H9 (cell line): ENCODE measurements around the gene PLS3. TPM values are rescaled to one million over a fixed set of nuclear protein-coding genes. Genes with fewer than 3 reads are reported as not detected.
A peak's percentile ranks its signal among the peaks of the same experiment; 100 is the strongest.

ENCODE experiments used
- DNase-seq: peaks from one replicate; pipeline ENCODE4 v3.0.0-alpha.2; 2017
- H2AFZ ChIP-seq: one replicate; pipeline ENCODE4 v1.6.1; 2013; ENCODE audit warnings: mild to moderate bottlenecking, low read length, control low read depth, moderate library complexity
- H2AK5ac ChIP-seq: 2 replicates; pipeline ENCODE4 v1.6.1; 2013; ENCODE audit warnings: low read length, control low read depth, mixed read lengths; ENCODE audit not compliant: insufficient read length
- H2BK120ac ChIP-seq: one replicate; pipeline ENCODE4 v1.6.1; 2013; ENCODE audit warnings: low read depth, mild to moderate bottlenecking, low read length, control low read depth, inconsistent platforms; ENCODE audit not compliant: poor library complexity, severe bottlenecking
- H2BK12ac ChIP-seq: 2 replicates; pipeline ENCODE4 v1.6.1; 2013; ENCODE audit warnings: low read length, control low read depth, mixed read lengths, low read depth; ENCODE audit not compliant: insufficient read length
- H2BK15ac ChIP-seq: 2 replicates; pipeline ENCODE4 v1.6.1; 2013; ENCODE audit warnings: low read depth, low read length, control low read depth
- H2BK20ac ChIP-seq: one replicate; pipeline ENCODE4 v1.6.1; 2013; ENCODE audit warnings: low read depth, mild to moderate bottlenecking, low read length, control low read depth, inconsistent platforms; ENCODE audit not compliant: poor library complexity, severe bottlenecking
- H2BK5ac ChIP-seq: 2 replicates; pipeline ENCODE4 v1.6.1; 2013; ENCODE audit warnings: low read length, control low read depth, mixed read lengths; ENCODE audit not compliant: insufficient read length
- H3K14ac ChIP-seq: 2 replicates; pipeline ENCODE4 v1.6.1; 2013; ENCODE audit warnings: low read length, control low read depth; ENCODE audit not compliant: insufficient read depth
- H3K18ac ChIP-seq: 2 replicates; pipeline ENCODE4 v1.6.1; 2013; ENCODE audit warnings: low read depth, mild to moderate bottlenecking, mixed read lengths, low read length, control low read depth; ENCODE audit not compliant: insufficient read length
- H3K23ac ChIP-seq: 2 replicates; pipeline ENCODE4 v1.6.1; 2013; ENCODE audit warnings: low read length, control low read depth, mixed read lengths, low read depth; ENCODE audit not compliant: insufficient read length
- H3K23me2 ChIP-seq: 2 replicates; pipeline ENCODE4 v1.6.1; 2013; ENCODE audit warnings: low read depth, mild to moderate bottlenecking, mixed read lengths, low read length, control low read depth; ENCODE audit not compliant: insufficient read length, poor library complexity, severe bottlenecking
- H3K27ac ChIP-seq: 2 replicates; pipeline ENCODE4 v1.5.1; 2013; ENCODE audit warnings: low read length, control low read depth, mixed read lengths, low read depth; ENCODE audit not compliant: insufficient read length
- H3K27me3 ChIP-seq: 2 replicates; pipeline ENCODE4 v1.6.1; 2013; ENCODE audit warnings: low read length, control low read depth, inconsistent platforms; ENCODE audit not compliant: insufficient read depth
- H3K4ac ChIP-seq: 2 replicates; pipeline ENCODE4 v1.6.1; 2013; ENCODE audit warnings: low read depth, mild to moderate bottlenecking, control low read depth, inconsistent platforms, low read length, moderate library complexity
- H3K4me1 ChIP-seq: 2 replicates; pipeline ENCODE4 v1.6.1; 2013; ENCODE audit warnings: low read length, control low read depth, inconsistent platforms; ENCODE audit not compliant: insufficient read depth
- H3K4me2 ChIP-seq: 2 replicates; pipeline ENCODE4 v1.6.1; 2013; ENCODE audit warnings: low read length, control low read depth, mixed read lengths; ENCODE audit not compliant: insufficient read length, insufficient read depth
- H3K56ac ChIP-seq: 2 replicates; pipeline ENCODE4 v1.6.1; 2013; ENCODE audit warnings: low read depth, mild to moderate bottlenecking, mixed read lengths, low read length, control low read depth; ENCODE audit not compliant: insufficient read length
- H3K79me1 ChIP-seq: 2 replicates; pipeline ENCODE4 v1.6.1; 2013; ENCODE audit warnings: low read depth, mild to moderate bottlenecking, moderate library complexity, low read length, control low read depth, inconsistent platforms; ENCODE audit not compliant: insufficient read depth, poor library complexity, severe bottlenecking
- H3K79me2 ChIP-seq: 2 replicates; pipeline ENCODE4 v1.6.1; 2013; ENCODE audit warnings: low read length, control low read depth, inconsistent platforms; ENCODE audit not compliant: insufficient read depth
- H3K9ac ChIP-seq: 2 replicates; pipeline ENCODE4 v1.6.1; 2013; ENCODE audit warnings: low read length, control low read depth, mixed read lengths; ENCODE audit not compliant: insufficient read length; ENCODE audit errors: extremely low read depth
- H3K9me3 ChIP-seq: one replicate; pipeline ENCODE4 v1.6.1; 2013; ENCODE audit warnings: low read depth, low read length, inconsistent platforms; ENCODE audit not compliant: control insufficient read depth
- H3T11ph ChIP-seq: one replicate; pipeline ENCODE4 v1.6.1; 2013; ENCODE audit warnings: mild to moderate bottlenecking, low read length, control low read depth, inconsistent platforms
- H4K20me1 ChIP-seq: one replicate; pipeline ENCODE4 v1.6.1; 2013; ENCODE audit not compliant: control insufficient read depth, insufficient read length, insufficient read depth
- H4K5ac ChIP-seq: 2 replicates; pipeline ENCODE4 v1.6.1; 2013; ENCODE audit warnings: low read depth, mild to moderate bottlenecking, mixed read lengths, low read length, control low read depth; ENCODE audit not compliant: insufficient read length
- H4K8ac ChIP-seq: replicated peaks from 2 replicates; pipeline ENCODE4 v1.6.1; 2013; ENCODE audit warnings: low read length, control low read depth, mixed read lengths, low read depth; ENCODE audit not compliant: insufficient read length
- H4K91ac ChIP-seq: 2 replicates; pipeline ENCODE4 v1.6.1; 2013; ENCODE audit warnings: low read depth, mild to moderate bottlenecking, moderate library complexity, mixed read lengths, low read length, control low read depth; ENCODE audit not compliant: insufficient read length
- H3K27ac Mint-ChIP-seq, 3 experiments: 2 replicates in 2 of 3; 3 replicates in 1 of 3; pipeline ENCODE4 v1.8.0; 2020 to 2021; ENCODE audit warnings: mixed read lengths in 3 of 3, mild to moderate bottlenecking in 1 of 3, moderate library complexity in 1 of 3
- H3K27me3 Mint-ChIP-seq: 2 replicates; pipeline ENCODE4 v1.8.0; 2021; ENCODE audit warnings: low read depth, mild to moderate bottlenecking, moderate library complexity, mixed read lengths
- H3K36me3 Mint-ChIP-seq, 3 experiments: 2 replicates in 2 of 3; 3 replicates in 1 of 3; pipeline ENCODE4 v1.8.0; 2020 to 2021; ENCODE audit warnings: low read depth in 3 of 3, mixed read lengths in 3 of 3; ENCODE audit not compliant: insufficient read depth in 1 of 3
- H3K4me1 Mint-ChIP-seq, 2 experiments: 2 replicates each; pipeline ENCODE4 v1.8.0; 2020; ENCODE audit warnings: mixed read lengths in 2 of 2
- H3K4me3 Mint-ChIP-seq, 2 experiments: 2 replicates in 1 of 2; 3 replicates in 1 of 2; pipeline ENCODE4 v1.8.0; 2020 to 2021; ENCODE audit warnings: mild to moderate bottlenecking in 2 of 2, mixed read lengths in 2 of 2, moderate library complexity in 1 of 2
- H3K9me3 Mint-ChIP-seq, 2 experiments: 2 replicates in 1 of 2; 3 replicates in 1 of 2; pipeline ENCODE4 v1.8.0; 2020; ENCODE audit warnings: mild to moderate bottlenecking in 2 of 2, mixed read lengths in 2 of 2, moderate library complexity in 1 of 2
- WGBS: extraction: QIAGEN DNeasy Blood & Tissue Kit; methylation state at CpG from one replicate; pipeline ENCODE4 v1.1.7; 2013; ENCODE audit warnings: missing lambda C conversion rate, low lambda C conversion rate, mixed read lengths; ENCODE audit not compliant: insufficient read length; ENCODE audit errors: extremely low coverage; 5-methylcytosine and 5-hydroxymethylcytosine counted together
- total RNA-seq: library from RNA; stranded (reverse); gene quantifications from 2 replicates; pipeline ENCODE4 v1.2.1, GENCODE V29; 2021
- TF ChIP-seq, protein P1 (sequence below): fragments of 200-600 bp; sonication (generic); conservative IDR thresholded peaks from 3 replicates; pipeline ENCODE4 v1.8.0; 2021; ENCODE audit warnings: antibody characterized with exemption, mild to moderate bottlenecking

PLS3 gene
- total RNA-seq, 1 experiment from 2014 or later = 315 TPM

DNA sequence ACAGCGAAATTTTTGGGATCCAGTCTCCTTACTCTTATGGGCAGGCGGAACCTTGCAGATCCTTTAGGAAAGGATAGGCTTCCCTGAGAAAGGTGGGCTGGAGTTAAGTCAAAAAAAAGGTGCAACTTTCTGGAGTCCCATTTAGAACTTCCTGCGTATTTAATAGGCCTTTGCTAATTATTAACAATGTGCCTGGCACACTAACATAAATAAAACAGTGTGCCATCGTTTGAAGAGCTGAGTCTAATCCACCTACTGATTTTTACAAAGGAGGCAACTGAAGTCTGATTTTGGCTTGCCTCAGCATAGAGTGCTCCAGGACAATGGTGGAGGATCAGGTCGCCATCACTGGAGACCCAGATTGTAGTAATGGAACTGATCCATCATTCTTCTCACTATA lies 15.7 kb downstream of the PLS3 start:
- H3K23me2 ChIP-seq = no peaks in the 10 kb centered on the region

More for the DNA sequence above, 15.7 kb downstream of the PLS3 start:
- no peak overlapping the region for H2BK5ac ChIP-seq
- no peak overlapping the region for H3K23ac ChIP-seq
- H3K9ac ChIP-seq = no peak overlapping the region
- Mint-ChIP-seq H3K9me3 (peaks cover 0 to 2% of the 10 kb centered on the region in 2 experiments; a peak in 1 of 5 replicates), H3K4me1 (peaks cover 16 to 19% of the 10 kb centered on the region in 2 experiments), H3K4me3 (no peak overlapping the region), H3K27me3 (no peaks in the 10 kb centered on the region), H3K36me3 (peaks cover 22 to 64% (median 59%) of the 10 kb centered on the region in 3 experiments; a peak in 6 of 7 replicates), H3K27ac (peak overlapping the region in 1 of 3 experiments; percentile 32; a peak in 1 of 7 replicates)
- H2BK15ac ChIP-seq = no peak overlapping the region
- WGBS = no CpG with 5 or more reads among the region's 5 CpGs
- peaks cover 9% of the 10 kb centered on the region for H3K79me2 ChIP-seq
- no peak for DNase-seq
- H2BK20ac ChIP-seq = no peak overlapping the region
- no peaks in the 10 kb centered on the region for H3K27me3 ChIP-seq
- no peak overlapping the region for H2AFZ ChIP-seq
- no peak overlapping the region for H4K5ac ChIP-seq
- no peaks in the 10 kb centered on the region for H3K4me1 ChIP-seq
- no peak overlapping the region for H3K56ac ChIP-seq
- H4K91ac ChIP-seq = no peak overlapping the region
- H4K20me1 ChIP-seq = no peaks in the 10 kb centered on the region
- no peak overlapping the region for H3K4me2 ChIP-seq
- H3K79me1 ChIP-seq = peaks cover 3% of the 10 kb centered on the region
- no peaks in the 10 kb centered on the region for H3K9me3 ChIP-seq
- no peak overlapping the region for H2BK120ac ChIP-seq
- no peak overlapping the region for H3K14ac ChIP-seq
- H3K4ac ChIP-seq = no peak overlapping the region
- no peak overlapping the region for H2AK5ac ChIP-seq
- no peak overlapping the region for H3T11ph ChIP-seq
- no peak overlapping the region for H4K8ac ChIP-seq
- H3K27ac ChIP-seq = no peak overlapping the region
- H2BK12ac ChIP-seq = no peak overlapping the region
- TF ChIP-seq, protein P1, sequence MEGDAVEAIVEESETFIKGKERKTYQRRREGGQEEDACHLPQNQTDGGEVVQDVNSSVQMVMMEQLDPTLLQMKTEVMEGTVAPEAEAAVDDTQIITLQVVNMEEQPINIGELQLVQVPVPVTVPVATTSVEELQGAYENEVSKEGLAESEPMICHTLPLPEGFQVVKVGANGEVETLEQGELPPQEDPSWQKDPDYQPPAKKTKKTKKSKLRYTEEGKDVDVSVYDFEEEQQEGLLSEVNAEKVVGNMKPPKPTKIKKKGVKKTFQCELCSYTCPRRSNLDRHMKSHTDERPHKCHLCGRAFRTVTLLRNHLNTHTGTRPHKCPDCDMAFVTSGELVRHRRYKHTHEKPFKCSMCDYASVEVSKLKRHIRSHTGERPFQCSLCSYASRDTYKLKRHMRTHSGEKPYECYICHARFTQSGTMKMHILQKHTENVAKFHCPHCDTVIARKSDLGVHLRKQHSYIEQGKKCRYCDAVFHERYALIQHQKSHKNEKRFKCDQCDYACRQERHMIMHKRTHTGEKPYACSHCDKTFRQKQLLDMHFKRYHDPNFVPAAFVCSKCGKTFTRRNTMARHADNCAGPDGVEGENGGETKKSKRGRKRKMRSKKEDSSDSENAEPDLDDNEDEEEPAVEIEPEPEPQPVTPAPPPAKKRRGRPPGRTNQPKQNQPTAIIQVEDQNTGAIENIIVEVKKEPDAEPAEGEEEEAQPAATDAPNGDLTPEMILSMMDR = no peak
- H3K18ac ChIP-seq = no peak overlapping the region
